ENCODE data around the gene ABTB1. TPM values are rescaled to one million over a fixed set of nuclear protein-coding genes. Genes with fewer than 3 reads are reported as not detected.
"Not testable (repeated sequence)": the region's sequence is repeated elsewhere in the genome, so short reads cannot be mapped to it uniquely, and the experiment has no call there.

Gene ABTB1
- total and polyA plus RNA-seq, 5 donors from 2014 or later, result 120 to 130 (median 123) TPM

GRCh38 chr3:127652246-127652995 lies 20.3 kb upstream of the ABTB1 start:
- Mint-ChIP-seq H3K4me3 (no peak overlapping the region), H3K27ac (no peak overlapping the region), H3K36me3 (no peaks in the 10 kb centered on the region), H3K9me3 (no peaks in the 10 kb centered on the region), H3K4me1 (no peaks in the 10 kb centered on the region), H3K27me3 (no peaks in the 10 kb centered on the region)
- H3K27me3 ChIP-seq (ENCODE audit: control insufficient read depth, insufficient read depth, low read length), result no peaks in the 10 kb centered on the region
- H3K4me1 ChIP-seq (ENCODE audit: control insufficient read depth, insufficient read depth, low read length, poor library complexity, severe bottlenecking), result no peaks in the 10 kb centered on the region
- no peak overlapping the region for H3K4me3 ChIP-seq (ENCODE audit: low read depth, low read length)
- H3K9me3 ChIP-seq (ENCODE audit: control insufficient read depth in 2 of 2, low read length in 2 of 2), result no peaks in the 10 kb centered on the region
- no peaks in the 10 kb centered on the region for H3K36me3 ChIP-seq (ENCODE audit: control insufficient read depth, insufficient read depth, low read length)
- peak in 1 of 3 donors; percentile 39 for DNase-seq
- peak; percentile 20 to 48 for ATAC-seq (ENCODE audit: low read depth in 2 of 2)
- no peak overlapping the region for H3K27ac ChIP-seq (ENCODE audit: insufficient read depth, low read length, poor library complexity, severe bottlenecking)

- Mint-ChIP-seq H3K36me3 (no peaks in the 10 kb centered on the region), H3K27ac (no peak overlapping the region), H3K9me3 (no peaks in the 10 kb centered on the region), H3K27me3 (no peaks in the 10 kb centered on the region), H3K4me1 (no peaks in the 10 kb centered on the region), H3K4me3 (no peak overlapping the region)
- no peaks in the 10 kb centered on the region for H3K36me3 ChIP-seq (ENCODE audit: control insufficient read depth, insufficient read depth, low read length)
- no peak overlapping the region for H3K4me3 ChIP-seq (ENCODE audit: low read depth, low read length)
- H3K27ac ChIP-seq (ENCODE audit: insufficient read depth, low read length, poor library complexity, severe bottlenecking), result no peak overlapping the region
- no peaks in the 10 kb centered on the region for H3K4me1 ChIP-seq (ENCODE audit: control insufficient read depth, insufficient read depth, low read length, poor library complexity, severe bottlenecking)
- no peaks in the 10 kb centered on the region for H3K27me3 ChIP-seq (ENCODE audit: control insufficient read depth, insufficient read depth, low read length)
- DNase-seq (no peak), ATAC-seq (ENCODE audit: low read depth in 2 of 2) (no peak)
- H3K9me3 ChIP-seq (ENCODE audit: control insufficient read depth in 2 of 2, low read length in 2 of 2), result no peaks in the 10 kb centered on the region
Measured at GRCh38 chr3:127654374-127654773, 18.4 kb upstream of the ABTB1 start.

DNA sequence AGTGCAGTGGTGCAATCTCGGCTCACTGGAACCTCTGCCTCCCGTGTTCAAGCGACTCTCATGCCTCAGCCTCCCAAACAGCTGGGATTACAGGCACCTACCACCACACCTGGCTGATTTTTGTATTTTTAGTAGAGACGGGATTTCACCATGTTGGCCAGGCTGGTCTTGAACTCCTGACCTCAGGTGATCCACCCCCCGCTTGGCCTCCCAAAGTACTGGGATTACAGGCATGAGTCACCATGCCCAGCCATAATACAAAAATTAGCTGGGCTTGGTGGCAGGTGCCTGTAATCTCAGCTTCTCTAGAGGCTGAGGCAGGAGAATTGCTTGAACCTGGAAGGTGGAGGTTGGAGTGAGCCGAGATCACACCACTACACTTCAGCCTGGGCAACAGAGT lies 17.8 kb upstream of the ABTB1 start:
- not testable (repeated sequence) for H3K27ac ChIP-seq (ENCODE audit: insufficient read depth, low read length, poor library complexity, severe bottlenecking); DNase-seq; H3K27ac Mint-ChIP-seq; H3K4me3 ChIP-seq (ENCODE audit: low read depth, low read length); H3K9me3 Mint-ChIP-seq; H3K27me3 Mint-ChIP-seq; H3K36me3 Mint-ChIP-seq; H3K27me3 ChIP-seq (ENCODE audit: control insufficient read depth, insufficient read depth, low read length); ATAC-seq (ENCODE audit: low read depth in 2 of 2); H3K4me1 ChIP-seq (ENCODE audit: control insufficient read depth, insufficient read depth, low read length, poor library complexity, severe bottlenecking); H3K4me3 Mint-ChIP-seq; H3K9me3 ChIP-seq (ENCODE audit: control insufficient read depth in 2 of 2, low read length in 2 of 2); H3K4me1 Mint-ChIP-seq; H3K36me3 ChIP-seq (ENCODE audit: control insufficient read depth, insufficient read depth, low read length)

GRCh38 chr3:127655641-127656040 lies 17.1 kb upstream of the ABTB1 start:
- H3K9me3 ChIP-seq (ENCODE audit: control insufficient read depth in 2 of 2, low read length in 2 of 2), result no peaks in the 10 kb centered on the region
- H3K4me3 ChIP-seq (ENCODE audit: low read depth, low read length), result no peak overlapping the region
- H3K27me3 ChIP-seq (ENCODE audit: control insufficient read depth, insufficient read depth, low read length), result no peaks in the 10 kb centered on the region
- H3K4me1 Mint-ChIP-seq, result no peaks in the 10 kb centered on the region
- no peaks in the 10 kb centered on the region for H3K4me1 ChIP-seq (ENCODE audit: control insufficient read depth, insufficient read depth, low read length, poor library complexity, severe bottlenecking)
- H3K36me3 Mint-ChIP-seq, result peaks cover 3% of the 10 kb centered on the region
- H3K27me3 Mint-ChIP-seq, result peaks cover 4% of the 10 kb centered on the region
- no peak overlapping the region for H3K27ac ChIP-seq (ENCODE audit: insufficient read depth, low read length, poor library complexity, severe bottlenecking)
- H3K36me3 ChIP-seq (ENCODE audit: control insufficient read depth, insufficient read depth, low read length), result no peaks in the 10 kb centered on the region
- no peak for ATAC-seq (ENCODE audit: low read depth in 2 of 2)
- no peaks in the 10 kb centered on the region for H3K9me3 Mint-ChIP-seq
- DNase-seq, result no peak
- no peak overlapping the region for H3K4me3 Mint-ChIP-seq
- H3K27ac Mint-ChIP-seq, result no peak overlapping the region

GRCh38 chr3:127656906-127657305 lies 15.8 kb upstream of the ABTB1 start:
- no peaks in the 10 kb centered on the region for H3K36me3 ChIP-seq (ENCODE audit: control insufficient read depth, insufficient read depth, low read length)
- peaks cover 3% of the 10 kb centered on the region for H3K36me3 Mint-ChIP-seq

DNA sequence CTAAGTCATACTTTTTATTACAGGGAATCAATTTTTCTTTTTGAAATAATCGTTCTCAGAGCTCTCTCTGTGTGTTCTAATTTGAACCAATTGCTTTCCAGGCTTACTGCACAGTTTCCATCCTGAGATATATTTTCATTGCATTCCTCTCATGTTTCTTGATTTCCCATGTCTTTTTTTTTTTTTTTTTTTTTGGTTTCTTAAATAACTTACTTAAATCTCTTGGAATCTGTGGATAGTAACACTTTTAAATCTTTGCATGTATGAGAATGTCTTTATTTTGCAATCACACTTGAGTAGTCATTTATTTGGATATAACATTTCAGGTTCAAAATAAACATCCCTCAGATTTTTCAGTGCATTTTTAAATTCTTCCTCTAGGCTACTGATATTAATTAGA lies 14.5 kb upstream of the ABTB1 start:
- H3K4me1 ChIP-seq (ENCODE audit: control insufficient read depth, insufficient read depth, low read length, poor library complexity, severe bottlenecking), result no peaks in the 10 kb centered on the region
- Mint-ChIP-seq H3K27me3 (peaks cover 4% of the 10 kb centered on the region), H3K4me3 (no peak overlapping the region), H3K4me1 (no peaks in the 10 kb centered on the region), H3K9me3 (no peaks in the 10 kb centered on the region), H3K36me3 (peaks cover 8% of the 10 kb centered on the region), H3K27ac (no peak overlapping the region)
- ATAC-seq (ENCODE audit: low read depth in 2 of 2) (no peak), DNase-seq (no peak)
- no peaks in the 10 kb centered on the region for H3K9me3 ChIP-seq (ENCODE audit: control insufficient read depth in 2 of 2, low read length in 2 of 2)
- no peaks in the 10 kb centered on the region for H3K27me3 ChIP-seq (ENCODE audit: control insufficient read depth, insufficient read depth, low read length)
- no peaks in the 10 kb centered on the region for H3K36me3 ChIP-seq (ENCODE audit: control insufficient read depth, insufficient read depth, low read length)
- no peak overlapping the region for H3K27ac ChIP-seq (ENCODE audit: insufficient read depth, low read length, poor library complexity, severe bottlenecking)
- no peak overlapping the region for H3K4me3 ChIP-seq (ENCODE audit: low read depth, low read length)

More at GRCh38 chr3:127656906-127657305, 15.8 kb upstream of the ABTB1 start:
- H3K4me1 Mint-ChIP-seq, result no peaks in the 10 kb centered on the region
- no peak for ATAC-seq (ENCODE audit: low read depth in 2 of 2)
- H3K27me3 ChIP-seq (ENCODE audit: control insufficient read depth, insufficient read depth, low read length), result no peaks in the 10 kb centered on the region
- H3K27me3 Mint-ChIP-seq, result peaks cover 4% of the 10 kb centered on the region
- H3K9me3 Mint-ChIP-seq, result no peaks in the 10 kb centered on the region
- no peaks in the 10 kb centered on the region for H3K9me3 ChIP-seq (ENCODE audit: control insufficient read depth in 2 of 2, low read length in 2 of 2)
- no peak overlapping the region for H3K4me3 ChIP-seq (ENCODE audit: low read depth, low read length)
- H3K4me1 ChIP-seq (ENCODE audit: control insufficient read depth, insufficient read depth, low read length, poor library complexity, severe bottlenecking), result no peaks in the 10 kb centered on the region
- DNase-seq, result no peak
- H3K4me3 Mint-ChIP-seq, result no peak overlapping the region
- no peak overlapping the region for H3K27ac Mint-ChIP-seq
- no peak overlapping the region for H3K27ac ChIP-seq (ENCODE audit: insufficient read depth, low read length, poor library complexity, severe bottlenecking)

- Mint-ChIP-seq H3K27ac (no peak overlapping the region), H3K4me3 (no peak overlapping the region), H3K27me3 (peaks cover 10% of the 10 kb centered on the region), H3K36me3 (peaks cover 8% of the 10 kb centered on the region), H3K4me1 (no peaks in the 10 kb centered on the region), H3K9me3 (no peaks in the 10 kb centered on the region)
- Histone ChIP-seq H3K27ac (ENCODE audit: insufficient read depth, low read length, poor library complexity, severe bottlenecking) (no peak overlapping the region), H3K27me3 (ENCODE audit: control insufficient read depth, insufficient read depth, low read length) (no peaks in the 10 kb centered on the region), H3K4me1 (ENCODE audit: control insufficient read depth, insufficient read depth, low read length, poor library complexity, severe bottlenecking) (no peaks in the 10 kb centered on the region), H3K9me3 (ENCODE audit: control insufficient read depth in 2 of 2, low read length in 2 of 2) (no peaks in the 10 kb centered on the region), H3K4me3 (ENCODE audit: low read depth, low read length) (no peak overlapping the region), H3K36me3 (ENCODE audit: control insufficient read depth, insufficient read depth, low read length) (no peaks in the 10 kb centered on the region)
- no peak for ATAC-seq (ENCODE audit: low read depth in 2 of 2)
- no peak for DNase-seq
Measured at GRCh38 chr3:127660621-127661251, 12.0 kb upstream of the ABTB1 start.

DNA sequence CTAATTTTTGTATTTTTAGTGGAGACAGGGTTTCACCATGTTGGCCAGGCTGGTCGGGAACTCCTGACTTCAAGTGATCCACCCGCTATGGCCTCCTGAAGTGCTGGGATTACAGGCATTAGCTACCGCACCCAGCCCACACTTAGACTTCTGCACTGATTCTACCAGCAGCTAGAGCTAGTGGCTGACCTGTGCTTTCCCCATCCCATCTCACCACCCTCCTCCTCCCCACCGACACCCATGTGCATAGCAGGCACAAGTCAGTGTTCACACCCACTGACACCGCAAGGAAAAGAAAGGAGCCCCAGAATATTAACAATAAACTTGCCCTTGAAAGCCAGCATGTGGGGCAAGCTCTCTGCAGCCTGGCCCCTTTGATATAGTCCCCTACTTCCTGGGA lies 11.2 kb upstream of the ABTB1 start:
- Mint-ChIP-seq H3K36me3 (peaks cover 8% of the 10 kb centered on the region), H3K4me1 (no peaks in the 10 kb centered on the region), H3K27me3 (peaks cover 10% of the 10 kb centered on the region), H3K4me3 (no peak overlapping the region), H3K27ac (peak overlapping the region in 1 of 3 donors; percentile 33), H3K9me3 (no peaks in the 10 kb centered on the region)
- H3K27ac ChIP-seq (ENCODE audit: insufficient read depth, low read length, poor library complexity, severe bottlenecking), result no peak overlapping the region
- H3K9me3 ChIP-seq (ENCODE audit: control insufficient read depth in 2 of 2, low read length in 2 of 2), result no peaks in the 10 kb centered on the region
- no peaks in the 10 kb centered on the region for H3K27me3 ChIP-seq (ENCODE audit: control insufficient read depth, insufficient read depth, low read length)
- no peak for DNase-seq
- ATAC-seq (ENCODE audit: low read depth in 2 of 2), result no peak
- no peaks in the 10 kb centered on the region for H3K4me1 ChIP-seq (ENCODE audit: control insufficient read depth, insufficient read depth, low read length, poor library complexity, severe bottlenecking)
- H3K4me3 ChIP-seq (ENCODE audit: low read depth, low read length), result no peak overlapping the region
- no peaks in the 10 kb centered on the region for H3K36me3 ChIP-seq (ENCODE audit: control insufficient read depth, insufficient read depth, low read length)
